Measurements from ENCODE around the gene EIF3A.
"Not testable (repeated sequence)": the region's sequence is repeated elsewhere in the genome, so short reads cannot be mapped to it uniquely, and the experiment has no call there.

Gene EIF3A, protein sequence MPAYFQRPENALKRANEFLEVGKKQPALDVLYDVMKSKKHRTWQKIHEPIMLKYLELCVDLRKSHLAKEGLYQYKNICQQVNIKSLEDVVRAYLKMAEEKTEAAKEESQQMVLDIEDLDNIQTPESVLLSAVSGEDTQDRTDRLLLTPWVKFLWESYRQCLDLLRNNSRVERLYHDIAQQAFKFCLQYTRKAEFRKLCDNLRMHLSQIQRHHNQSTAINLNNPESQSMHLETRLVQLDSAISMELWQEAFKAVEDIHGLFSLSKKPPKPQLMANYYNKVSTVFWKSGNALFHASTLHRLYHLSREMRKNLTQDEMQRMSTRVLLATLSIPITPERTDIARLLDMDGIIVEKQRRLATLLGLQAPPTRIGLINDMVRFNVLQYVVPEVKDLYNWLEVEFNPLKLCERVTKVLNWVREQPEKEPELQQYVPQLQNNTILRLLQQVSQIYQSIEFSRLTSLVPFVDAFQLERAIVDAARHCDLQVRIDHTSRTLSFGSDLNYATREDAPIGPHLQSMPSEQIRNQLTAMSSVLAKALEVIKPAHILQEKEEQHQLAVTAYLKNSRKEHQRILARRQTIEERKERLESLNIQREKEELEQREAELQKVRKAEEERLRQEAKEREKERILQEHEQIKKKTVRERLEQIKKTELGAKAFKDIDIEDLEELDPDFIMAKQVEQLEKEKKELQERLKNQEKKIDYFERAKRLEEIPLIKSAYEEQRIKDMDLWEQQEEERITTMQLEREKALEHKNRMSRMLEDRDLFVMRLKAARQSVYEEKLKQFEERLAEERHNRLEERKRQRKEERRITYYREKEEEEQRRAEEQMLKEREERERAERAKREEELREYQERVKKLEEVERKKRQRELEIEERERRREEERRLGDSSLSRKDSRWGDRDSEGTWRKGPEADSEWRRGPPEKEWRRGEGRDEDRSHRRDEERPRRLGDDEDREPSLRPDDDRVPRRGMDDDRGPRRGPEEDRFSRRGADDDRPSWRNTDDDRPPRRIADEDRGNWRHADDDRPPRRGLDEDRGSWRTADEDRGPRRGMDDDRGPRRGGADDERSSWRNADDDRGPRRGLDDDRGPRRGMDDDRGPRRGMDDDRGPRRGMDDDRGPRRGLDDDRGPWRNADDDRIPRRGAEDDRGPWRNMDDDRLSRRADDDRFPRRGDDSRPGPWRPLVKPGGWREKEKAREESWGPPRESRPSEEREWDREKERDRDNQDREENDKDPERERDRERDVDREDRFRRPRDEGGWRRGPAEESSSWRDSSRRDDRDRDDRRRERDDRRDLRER (N-terminal part only)

DNA sequence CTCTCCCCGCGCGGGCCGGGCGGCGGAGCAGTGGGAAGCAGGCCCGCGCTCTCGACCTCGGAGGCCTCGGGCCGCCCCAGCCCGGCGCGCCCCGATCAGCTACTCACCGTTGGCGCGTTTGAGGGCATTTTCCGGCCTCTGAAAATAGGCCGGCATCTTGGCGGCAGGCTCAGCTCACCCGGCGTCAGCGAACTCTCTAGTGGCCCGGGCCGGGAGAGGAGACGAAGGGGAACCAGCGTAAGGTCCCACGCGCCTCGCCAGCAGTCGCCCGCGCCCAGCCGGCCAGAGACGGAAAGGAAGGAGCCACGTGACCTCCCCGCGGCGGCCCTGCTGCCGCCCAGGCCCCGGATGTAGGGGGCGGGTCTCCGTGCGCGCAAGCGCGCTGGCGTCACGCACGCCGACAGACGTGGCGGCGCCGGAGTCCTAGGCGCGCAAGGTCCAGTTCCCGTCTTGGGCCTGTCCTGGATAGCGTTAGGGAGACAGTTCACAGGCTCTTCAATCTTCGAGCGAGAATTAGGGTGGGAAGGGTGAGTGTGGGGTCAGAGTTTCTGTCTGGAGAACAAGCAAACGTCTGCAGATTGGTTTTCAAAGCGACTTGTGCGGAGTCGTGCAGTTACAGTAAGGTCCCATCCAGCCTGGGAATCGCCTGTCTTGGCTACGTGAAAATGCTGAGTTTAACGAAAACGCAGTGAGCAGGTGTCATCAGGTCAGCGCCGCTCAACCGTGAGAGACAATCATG lies at the start of gene EIF3A:
Gene EIF3A (minus strand): TSS at position 297 of the 739 bp plus-strand sequence. CDS start 141 bp downstream, at position 156.
- intact Hi-C loops (cut with DNase I) = loop anchor here (2.0 kb wide), 1 partner anchor 24 kb away; the partner anchor contains the start of gene DENND10
- DNase-seq = peak; percentile 88 to 99 (median 91)

DNA sequence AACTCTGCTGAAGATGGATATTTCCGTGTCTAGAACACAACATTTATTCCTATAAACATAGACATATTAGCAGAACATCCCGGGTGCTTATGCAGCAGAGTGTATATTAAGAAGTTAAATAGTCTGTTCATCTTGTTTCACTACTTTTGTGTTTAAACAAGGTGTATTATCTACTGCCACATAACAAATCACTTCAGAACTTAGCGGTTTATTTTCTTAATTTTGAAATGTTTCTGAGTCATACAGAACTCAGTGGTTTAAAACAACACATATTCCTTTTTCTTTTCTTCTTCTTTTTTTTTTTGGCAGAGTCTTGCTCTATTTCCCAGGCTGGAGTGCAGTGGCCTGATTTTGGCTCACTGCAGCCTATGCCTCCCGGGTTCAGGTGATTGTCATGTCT lies 49.1 kb upstream of the EIF3A start:
- no peak for DNase-seq
- intact Hi-C loops (cut with DNase I) = no loop called here

DNA sequence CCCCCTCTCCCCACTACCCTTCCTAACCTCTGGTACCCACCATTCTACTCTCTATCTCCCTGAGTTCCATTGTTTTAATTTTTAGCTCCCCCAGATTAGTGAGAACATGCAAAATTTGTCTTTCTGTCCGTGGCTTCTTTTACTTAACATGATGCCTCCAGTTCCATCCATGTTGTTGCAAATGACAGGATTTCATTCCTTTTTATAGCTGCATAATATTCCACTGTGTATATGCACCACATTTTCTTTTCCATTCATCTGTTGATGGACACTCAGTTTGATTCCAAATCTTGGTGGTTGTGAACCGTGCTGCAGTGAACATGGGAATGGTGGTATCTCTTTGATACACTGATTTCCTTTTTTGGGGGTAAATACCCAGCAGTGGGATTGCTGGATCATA lies 45.3 kb upstream of the EIF3A start:
- DNase-seq = no peak
- intact Hi-C loops (cut with DNase I) = no loop called here

DNA sequence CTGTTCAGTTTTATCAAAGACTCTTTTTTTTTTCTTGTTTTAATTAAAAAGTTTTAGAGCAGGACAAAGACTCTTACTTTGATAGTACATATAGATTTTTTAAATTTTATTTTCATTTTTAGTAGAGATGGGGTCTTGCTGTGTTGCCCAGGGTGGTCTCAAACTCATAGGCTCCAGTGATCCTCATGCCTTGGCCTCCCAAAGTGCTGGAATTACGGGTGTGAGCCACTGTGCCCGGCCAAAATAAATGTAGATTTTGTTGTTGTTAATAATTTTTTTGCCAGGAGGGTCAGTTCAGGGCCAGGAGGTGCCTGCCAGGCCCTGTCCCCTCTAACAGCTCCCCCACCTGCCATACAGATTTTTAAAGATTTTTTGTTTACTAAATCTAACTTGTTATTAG lies 40.3 kb upstream of the EIF3A start:
- DNase-seq = no peak
- intact Hi-C loops (cut with DNase I) = no loop called here

DNA sequence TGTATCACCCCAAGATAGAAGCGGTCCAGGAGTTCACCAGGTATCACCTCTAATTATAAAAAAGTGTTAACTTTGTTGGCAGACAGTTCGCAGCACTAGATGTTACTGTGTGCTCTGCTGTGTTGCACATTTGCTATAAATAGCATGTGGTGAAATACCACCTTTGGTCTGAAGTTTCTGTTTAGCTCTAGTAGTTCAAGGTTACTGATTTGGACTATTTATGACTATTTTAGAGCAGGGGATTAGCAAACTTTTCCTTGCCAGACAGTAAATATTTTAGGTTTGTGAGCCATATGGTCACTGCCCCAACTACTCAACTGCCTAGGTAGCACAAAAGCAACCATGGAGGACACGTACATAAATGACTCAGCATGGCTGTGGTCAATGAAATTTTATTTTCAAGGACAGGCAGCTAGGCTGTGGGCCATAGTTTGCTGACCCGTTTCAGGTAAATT lies 39.8 kb upstream of the EIF3A start:
- no peak for DNase-seq
- intact Hi-C loops (cut with DNase I) = no loop called here

DNA sequence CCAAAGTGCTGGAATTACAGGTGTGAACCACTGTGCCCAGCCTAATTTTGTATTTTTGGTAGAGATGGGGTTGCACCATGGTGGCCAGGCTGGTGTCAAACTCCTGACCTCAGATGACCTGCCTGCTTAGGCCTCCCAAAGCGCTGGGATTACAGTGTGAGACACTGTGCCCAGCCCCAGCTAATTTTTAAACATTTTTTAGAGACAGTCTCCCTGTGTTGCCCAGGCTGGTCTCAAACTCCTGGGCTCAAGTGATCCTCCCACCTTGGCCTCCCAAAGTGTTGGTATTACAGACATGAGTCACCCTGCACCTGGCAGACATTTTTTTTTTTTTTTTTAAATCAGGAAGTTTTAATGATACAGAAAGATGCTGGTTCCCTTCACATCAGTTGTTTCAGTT lies 38.8 kb upstream of the EIF3A start:
- intact Hi-C loops (cut with DNase I) = no loop called here
- no peak for DNase-seq

DNA sequence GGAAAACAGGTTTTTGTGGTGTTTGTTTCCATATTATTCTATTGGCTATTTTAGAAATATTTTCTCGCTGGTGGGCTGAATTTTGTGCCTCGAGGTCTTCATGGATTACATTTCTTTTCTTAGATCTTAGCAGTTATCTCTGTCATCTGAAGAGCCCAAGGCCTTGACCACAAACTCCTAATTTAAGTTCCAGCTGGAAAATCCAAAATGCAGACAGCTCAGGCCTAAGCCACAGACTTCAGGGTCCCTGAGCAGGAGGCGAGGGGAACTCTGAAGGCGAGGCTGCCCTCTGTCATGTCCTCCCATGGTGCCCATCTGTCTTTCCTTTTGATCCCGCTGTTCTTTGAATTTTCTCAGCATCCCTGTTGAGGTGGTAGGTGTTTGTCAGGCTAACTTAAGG lies 37.6 kb upstream of the EIF3A start:
- DNase-seq = no peak
- intact Hi-C loops (cut with DNase I) = no loop called here

DNA sequence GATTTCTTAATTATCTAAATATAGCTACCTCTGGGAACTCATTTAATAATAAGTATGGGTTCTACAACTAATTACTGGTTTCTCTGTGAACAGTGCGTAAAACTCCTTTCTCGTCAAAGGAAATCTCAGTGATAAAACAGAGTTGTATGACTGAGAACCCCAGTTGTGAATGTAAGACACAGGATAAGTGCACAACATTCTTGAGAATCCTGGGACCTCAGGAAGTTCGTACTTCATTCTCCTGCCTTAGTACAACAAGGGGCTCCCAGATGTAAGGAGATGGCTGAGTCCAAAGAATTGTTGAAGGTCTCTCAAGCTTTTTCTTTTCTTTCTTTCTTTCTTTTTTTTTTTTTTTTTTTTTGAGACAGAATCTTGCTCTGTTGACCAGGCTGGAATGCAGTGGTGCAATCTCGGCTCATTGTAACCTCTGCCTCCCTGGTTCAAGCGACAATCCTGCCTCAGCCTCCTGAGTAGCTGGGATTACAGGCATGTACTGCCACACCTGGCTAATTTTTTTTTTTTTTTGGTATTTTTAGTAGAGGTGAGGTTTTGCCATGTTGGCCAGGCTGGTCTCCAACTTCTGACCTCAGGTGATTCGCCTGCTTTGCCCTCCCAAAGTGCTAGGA lies 35.8 kb upstream of the EIF3A start:
- intact Hi-C loops (cut with DNase I) = no loop called here
- no peak for DNase-seq

DNA sequence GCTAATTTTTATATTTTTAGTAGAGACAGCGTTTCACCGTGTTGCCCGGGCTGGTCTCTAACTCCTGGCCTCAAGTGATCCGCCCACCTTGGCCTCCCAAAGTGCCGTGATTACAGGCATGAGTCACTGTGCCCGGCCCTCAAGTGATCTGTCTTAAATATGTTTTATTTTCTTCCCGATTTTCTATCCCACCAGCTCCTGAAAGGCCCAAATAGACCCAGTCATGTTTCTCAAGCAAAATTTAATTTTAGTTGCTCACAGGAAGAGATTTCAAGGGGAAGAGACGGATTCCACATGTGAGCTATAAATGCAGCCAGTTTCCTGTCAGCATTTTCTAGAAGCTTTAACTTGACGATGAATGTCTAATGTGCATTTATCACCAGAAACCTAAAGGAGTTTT lies 35.3 kb upstream of the EIF3A start:
- DNase-seq = no peak
- intact Hi-C loops (cut with DNase I) = no loop called here

DNA sequence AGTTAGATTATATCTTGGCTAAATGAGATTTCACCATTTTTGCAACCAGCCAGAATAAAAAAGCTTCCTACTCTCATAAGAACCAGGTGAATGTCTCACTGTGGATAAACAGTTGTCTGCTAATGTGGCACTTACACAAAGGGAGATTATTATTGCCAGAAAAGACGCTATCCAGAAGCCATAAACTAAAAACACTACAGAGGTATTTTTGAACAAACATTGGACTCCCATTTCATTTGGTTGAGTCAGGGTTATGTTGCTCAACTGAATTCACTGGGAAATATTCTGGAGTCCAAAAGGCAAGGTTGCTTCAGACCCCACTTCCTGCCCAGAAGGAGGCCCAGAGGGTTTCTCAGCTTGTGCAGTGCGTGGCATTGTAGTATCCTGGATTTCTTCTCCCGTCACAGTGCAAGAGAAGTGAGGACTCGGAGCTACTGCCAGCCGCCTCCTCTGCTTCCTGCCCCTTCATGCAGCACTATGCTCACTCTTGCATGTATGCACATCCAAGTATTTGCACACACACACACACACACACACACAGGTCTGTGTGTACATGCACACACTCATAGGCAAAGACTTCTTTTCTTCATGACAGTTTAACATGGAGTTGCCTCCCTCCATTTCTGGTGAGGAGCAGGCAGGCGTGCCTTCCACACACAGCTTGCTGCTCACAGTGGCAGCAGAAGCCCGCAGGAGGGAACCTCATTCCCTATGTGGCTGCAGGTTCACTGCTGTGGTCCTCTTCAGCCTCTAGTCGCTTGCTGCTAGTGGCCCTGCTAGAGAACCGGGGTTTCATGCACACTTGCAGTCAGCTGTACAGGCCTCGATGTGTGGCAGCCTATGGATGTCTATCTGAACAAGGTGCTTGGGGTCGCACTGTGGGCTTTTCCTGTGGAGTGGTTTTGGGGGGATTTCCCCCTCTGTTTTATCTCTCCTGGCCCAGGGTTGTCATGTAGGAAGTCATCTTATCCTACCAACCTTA lies 33.4 kb upstream of the EIF3A start:
- intact Hi-C loops (cut with DNase I) = no loop called here
- DNase-seq = no peak

DNA sequence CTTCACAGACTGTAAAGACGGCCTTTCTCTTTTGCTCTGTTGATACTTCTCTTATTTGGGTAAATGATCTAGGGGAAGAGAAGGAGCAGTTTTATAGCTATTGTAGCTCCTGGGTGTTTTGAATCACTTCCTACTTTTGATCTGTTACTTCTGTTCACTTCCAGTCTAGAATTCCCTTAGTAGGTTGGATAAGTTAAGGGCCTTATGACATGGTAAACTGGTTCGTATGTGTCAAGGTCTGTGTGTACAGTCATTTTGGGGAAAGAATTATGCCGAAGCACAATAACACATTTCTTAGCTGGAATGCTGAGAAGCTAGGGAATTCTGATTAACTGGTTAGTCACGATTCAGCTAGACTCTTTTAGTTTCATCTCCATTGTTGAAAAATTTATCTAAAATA lies 31.4 kb upstream of the EIF3A start:
- intact Hi-C loops (cut with DNase I) = no loop called here
- DNase-seq = no peak

DNA sequence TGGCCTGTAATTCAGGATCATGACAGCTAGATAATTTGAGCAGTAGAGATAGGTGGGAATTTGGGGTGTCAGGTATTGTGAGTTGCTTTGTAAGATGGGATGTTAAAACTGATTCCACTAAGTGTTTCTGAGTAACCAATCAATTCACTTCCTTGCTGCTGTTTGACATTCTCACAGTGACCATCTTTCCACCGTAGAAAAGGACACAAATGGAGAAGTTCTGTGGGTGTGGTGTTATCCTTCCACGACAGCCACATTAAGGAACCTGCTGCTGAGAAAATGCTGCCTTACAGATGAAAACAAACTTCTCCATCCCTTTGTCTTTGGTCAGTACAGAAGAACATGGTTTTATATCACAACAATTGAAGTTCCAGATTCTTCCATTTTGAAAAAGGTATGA lies 27.2 kb upstream of the EIF3A start:
- intact Hi-C loops (cut with DNase I) = loop anchor here (10.0 kb wide), 1 partner anchor 353 kb away; the partner anchor contains the start of gene CACUL1
- not testable (repeated sequence) for DNase-seq

DNA sequence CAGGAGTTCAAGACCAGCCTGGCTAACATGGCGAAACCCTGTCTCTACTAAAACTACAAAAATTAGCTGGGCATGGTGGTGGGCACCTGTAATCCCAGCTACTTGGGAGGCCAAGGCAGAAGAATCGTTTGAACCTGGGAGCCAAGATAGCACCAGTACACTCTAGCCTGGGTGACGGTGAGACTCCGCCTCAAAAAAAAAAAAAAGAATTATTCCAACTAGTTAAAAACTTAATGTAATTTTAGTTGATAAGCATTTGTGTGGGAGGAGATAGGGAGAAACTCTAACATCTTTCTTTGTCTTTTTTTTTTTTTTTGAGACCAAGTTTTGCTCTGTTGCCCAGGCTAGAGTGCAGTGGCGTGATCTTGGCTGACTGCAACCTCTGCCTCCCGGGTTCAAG lies 26.5 kb upstream of the EIF3A start:
- DNase-seq = not testable (repeated sequence)
- intact Hi-C loops (cut with DNase I) = loop anchor here (10.0 kb wide), 1 partner anchor 352 kb away; the partner anchor contains the start of gene CACUL1

DNA sequence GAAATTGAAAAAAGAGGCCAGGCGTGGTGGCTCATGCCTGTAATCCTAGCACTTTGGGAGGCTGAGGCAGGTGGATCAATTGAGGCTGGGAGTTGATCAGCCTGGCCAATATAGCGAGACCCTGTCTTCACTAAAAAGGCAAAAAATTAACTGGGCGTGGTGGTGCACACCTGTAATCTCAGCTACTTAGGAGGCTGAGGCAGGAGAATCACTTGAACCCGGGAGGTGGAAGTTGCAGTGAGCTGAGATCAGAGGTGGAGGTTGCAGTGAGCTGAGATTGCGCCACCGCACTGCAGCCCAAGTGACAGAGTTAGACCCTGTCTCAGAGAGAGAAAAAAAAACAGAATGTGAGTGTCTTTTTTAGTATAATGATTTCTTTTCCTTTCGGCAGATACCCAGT lies 25.3 kb upstream of the EIF3A start:
- intact Hi-C loops (cut with DNase I) = loop anchor here (2.0 to 10.0 kb wide), 2 partner anchors 25 to 351 kb away; partner anchors contain the start of genes CACUL1 and EIF3A
- not testable (repeated sequence) for DNase-seq

DNA sequence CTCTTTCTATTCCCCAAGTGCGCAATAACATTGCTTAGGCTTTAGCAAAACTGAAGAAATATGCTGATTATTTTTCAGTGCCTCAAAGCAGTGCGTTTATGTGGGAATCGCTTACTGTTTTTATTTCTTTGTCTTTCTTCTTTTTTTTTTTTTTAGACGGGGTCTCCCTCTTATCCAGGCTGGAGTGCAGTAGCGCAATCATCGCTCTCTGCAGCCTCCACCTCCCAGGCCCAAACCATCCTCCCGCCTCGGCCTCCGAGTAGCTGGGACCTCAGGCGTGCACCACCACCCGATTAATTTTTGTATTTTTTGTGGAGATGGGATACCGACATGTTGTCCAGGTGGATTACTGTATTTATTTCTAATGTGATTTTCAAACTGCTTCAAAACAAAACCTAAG lies 24.5 kb upstream of the EIF3A start:
- no peak for DNase-seq
- intact Hi-C loops (cut with DNase I) = loop anchor here (2.0 to 10.0 kb wide), 2 partner anchors 24 to 350 kb away; partner anchors contain the start of genes CACUL1 and EIF3A

DNA sequence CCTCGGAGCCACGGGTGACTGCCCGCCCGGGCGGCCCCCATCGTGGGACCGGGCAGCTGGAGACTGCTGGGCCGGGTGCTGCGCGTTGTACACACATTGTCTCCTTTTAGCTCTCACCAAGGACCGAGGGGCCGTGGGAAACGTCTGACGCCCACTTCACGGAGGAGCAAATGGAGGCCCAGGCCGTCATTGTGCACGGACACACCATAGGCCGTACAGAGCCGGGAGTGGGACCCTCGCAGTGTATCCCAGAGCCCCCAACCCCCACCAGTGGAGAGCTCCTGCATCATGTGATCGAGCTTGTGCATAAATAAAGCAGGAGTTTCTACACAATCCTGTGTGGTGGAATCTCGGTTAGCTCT lies 24.0 kb upstream of the EIF3A start:
- DNase-seq = peak in 5 of 10 donors; percentile 12 to 84 (median 22)
- intact Hi-C loops (cut with DNase I) = loop anchor here (2.0 to 10.0 kb wide), 3 partner anchors 24 to 623 kb away; partner anchors contain the start of genes CACUL1, EIF3A and INPP5F

DNA sequence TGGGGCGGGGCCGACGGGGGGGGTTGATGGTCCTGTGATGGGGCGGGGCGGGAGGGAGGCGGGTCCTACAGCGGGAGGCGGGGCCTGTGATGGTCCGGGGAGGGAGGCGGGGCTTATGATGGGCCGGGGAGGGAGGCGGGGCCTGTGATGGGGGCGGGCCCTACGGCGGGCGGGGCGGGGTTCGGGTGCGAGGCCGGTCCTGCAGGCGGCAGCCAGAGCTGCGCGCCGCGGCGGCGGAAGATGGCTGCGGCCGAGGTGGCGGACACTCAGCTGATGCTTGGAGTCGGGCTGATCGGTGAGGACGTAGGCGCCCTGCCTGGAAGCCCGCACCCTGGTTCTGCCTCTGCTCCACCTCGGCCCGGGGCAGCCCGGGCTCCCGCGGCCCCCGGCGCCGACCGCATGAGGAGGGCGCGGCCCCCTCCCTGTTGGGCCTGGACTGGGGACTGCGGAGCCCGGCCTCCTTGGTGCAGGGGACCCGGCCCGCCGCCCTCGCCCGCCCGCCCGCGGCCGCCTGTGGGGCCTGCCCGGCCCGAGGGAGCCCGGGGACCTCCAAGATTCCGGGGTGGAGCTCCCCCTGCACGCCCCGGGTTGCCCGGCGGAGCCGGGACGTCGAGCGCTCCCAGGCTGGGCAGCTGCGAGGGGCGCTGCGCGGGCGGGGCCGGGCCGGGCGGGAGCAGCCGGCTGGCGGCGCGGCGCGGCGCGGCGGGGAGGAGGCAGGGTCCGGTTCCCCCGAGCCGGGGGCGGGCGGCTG lies 23.5 kb upstream of the EIF3A start, which contains the start of gene DENND10:
Gene DENND10 (plus strand): TSS at position 211 of the 751 bp plus-strand sequence. CDS start 30 bp downstream, at position 241.
- DNase-seq = peak; percentile 72 to 97 (median 84)
- intact Hi-C loops (cut with DNase I) = loop anchor here (2.0 to 10.0 kb wide), 3 partner anchors 23 to 623 kb away; partner anchors contain the start of genes CACUL1, EIF3A and INPP5F
